ENCODE measurements around the gene KIAA1671. TPM values are rescaled to one million over a fixed set of nuclear protein-coding genes. Genes with fewer than 3 reads are reported as not detected.
"Not testable (repeated sequence)": the region's sequence is repeated elsewhere in the genome, so short reads cannot be mapped to it uniquely, and the experiment has no call there.

Gene KIAA1671
- total RNA-seq, 4 donors from 2014 or later = 7.5 to 26.5 (median 9.1) TPM

GRCh38 chr22:25202290-25202921 is 249.9 kb downstream of the KIAA1671 start:
- ATAC-seq (ENCODE audit: low FRiP score) = peak; percentile 71
- no peak for TF ChIP-seq CTCF (IDR thresholded peaks at IDR 0.05)
- peak; percentile 27 for DNase-seq (ENCODE audit: low spot score)

- DNase-seq (ENCODE audit: low spot score) = no peak
- TF ChIP-seq CTCF (IDR thresholded peaks at IDR 0.05) = no peak
- no peak for ATAC-seq (ENCODE audit: low FRiP score)
Measured at GRCh38 chr22:25203082-25203481, 250.6 kb downstream of the KIAA1671 start.

DNA sequence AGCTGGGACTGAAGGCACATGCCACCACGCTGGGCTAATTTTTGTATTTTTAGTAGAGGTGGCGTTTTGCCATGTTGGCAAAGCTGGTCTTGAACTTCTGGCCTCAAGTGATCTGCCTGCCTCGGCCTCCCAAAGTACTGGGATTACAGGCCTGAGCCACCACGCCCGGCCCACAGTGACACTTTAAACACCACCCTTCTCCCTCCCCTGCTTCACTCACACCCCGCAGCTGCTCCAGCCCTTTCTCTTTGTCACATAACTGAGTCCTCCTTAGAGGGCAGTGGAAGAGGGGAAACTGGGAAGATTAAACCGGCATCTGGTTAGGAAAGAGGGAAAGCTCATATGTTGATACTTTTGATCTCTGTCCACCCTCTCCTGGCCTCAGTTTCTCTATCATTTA is 252.0 kb downstream of the KIAA1671 start:
- not testable (repeated sequence) for ATAC-seq (ENCODE audit: low FRiP score); DNase-seq (ENCODE audit: low spot score)

DNA sequence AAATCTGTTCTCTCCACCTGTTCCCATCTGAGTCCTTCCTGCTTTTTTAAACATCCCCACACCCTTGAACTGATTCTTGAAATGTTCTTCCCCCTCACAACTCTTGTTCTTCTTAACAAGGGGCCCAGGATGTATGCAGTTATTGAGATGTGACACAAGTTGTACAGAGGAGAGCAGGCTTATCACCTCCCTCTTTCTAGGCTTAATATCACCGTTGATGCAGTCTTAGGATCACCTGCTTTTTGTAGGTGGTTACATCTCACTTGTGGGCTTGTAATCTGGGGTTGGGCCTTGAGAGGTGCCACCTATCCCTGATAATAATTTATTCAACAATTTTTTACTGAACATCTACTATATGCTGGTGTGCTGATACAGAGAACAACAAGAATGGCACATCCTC is 253.3 kb downstream of the KIAA1671 start:
- ATAC-seq (ENCODE audit: low FRiP score) (no peak), DNase-seq (ENCODE audit: low spot score) (no peak)
- TF ChIP-seq CTCF (IDR thresholded peaks at IDR 0.05) = no peak

- ATAC-seq (ENCODE audit: low FRiP score) = no peak
- DNase-seq (ENCODE audit: low spot score) = no peak
- TF ChIP-seq CTCF (IDR thresholded peaks at IDR 0.05) = no peak
Measured at GRCh38 chr22:25206998-25207397, 254.5 kb downstream of the KIAA1671 start.

GRCh38 chr22:25207553-25208157 is 255.1 kb downstream of the KIAA1671 start:
- TF ChIP-seq CTCF (IDR thresholded peaks at IDR 0.05) = no peak
- no peak for DNase-seq (ENCODE audit: low spot score)
- no peak for ATAC-seq (ENCODE audit: low FRiP score)

- DNase-seq (ENCODE audit: low spot score) (no peak), ATAC-seq (ENCODE audit: low FRiP score) (no peak)
- TF ChIP-seq CTCF (IDR thresholded peaks at IDR 0.05) = no peak
Measured at GRCh38 chr22:25208328-25208727, 255.8 kb downstream of the KIAA1671 start.
